ENCODE measurements around the gene GDF9.

- TF ChIP-seq POLR2A (IDR thresholded peaks at IDR 0.05): no peak
- no peak for TF ChIP-seq CTCF (IDR thresholded peaks at IDR 0.05)
Observed at GRCh38 chr5:132859889-132860437, 6.3 kb downstream of the GDF9 start.
